DOHH2 (cell line): ENCODE results near the gene AXIN1.

ENCODE experiments used
- EZH2phosphoT487 ChIP-seq: fragments of 200-600 bp; sonication (generic); IDR thresholded peaks from 2 replicates; pipeline ENCODE4 v1.6.1; 2017; ENCODE audit warnings: borderline replicate concordance, mild to moderate bottlenecking, antibody characterized with exemption, low read length, moderate library complexity, mixed read lengths
- TF ChIP-seq, protein P1 (sequence below): fragments of 200-600 bp; sonication (generic); IDR thresholded peaks from one replicate; pipeline ENCODE4 v1.5.1; 2014; ENCODE audit warnings: antibody characterized with exemption, mild to moderate bottlenecking, low read depth, low read length; ENCODE audit not compliant: poor library complexity, severe bottlenecking

DNA sequence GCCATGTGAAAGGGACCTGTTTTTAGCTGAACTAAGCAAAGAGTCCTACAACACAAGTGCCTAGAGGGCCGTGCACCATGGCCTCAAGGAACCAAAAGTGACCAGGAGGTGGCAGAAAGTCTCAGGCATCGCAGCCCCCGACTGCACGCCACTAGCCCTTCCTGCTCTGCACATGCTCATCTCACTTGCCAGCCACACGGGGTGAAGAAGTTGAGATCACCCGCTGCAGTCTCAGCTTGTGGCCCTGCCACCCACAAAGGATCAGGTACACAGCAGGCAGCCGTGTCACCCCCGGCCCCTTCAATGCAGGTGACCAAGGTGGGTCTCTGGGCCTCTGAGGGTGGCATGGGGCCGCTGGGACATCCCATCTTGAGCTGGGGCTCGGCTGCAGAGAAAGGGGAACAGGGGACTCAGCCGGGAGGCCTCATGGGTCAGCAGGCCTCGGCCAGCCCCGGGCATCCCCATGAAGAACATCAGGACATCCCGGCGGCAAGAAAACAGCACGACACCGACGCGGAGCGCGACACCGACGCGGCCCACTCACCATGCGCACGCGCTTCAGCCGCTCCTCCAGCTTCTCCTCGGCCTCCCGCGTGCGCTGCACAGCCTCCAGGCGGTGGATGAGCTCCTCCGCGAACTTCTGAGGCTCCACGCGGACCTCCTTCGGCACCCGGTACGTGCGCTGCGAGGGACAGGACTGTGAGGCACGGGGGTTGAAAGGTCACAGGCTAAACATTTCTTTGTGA, 48.6 kb downstream of the AXIN1 start:
- TF ChIP-seq, protein P1, sequence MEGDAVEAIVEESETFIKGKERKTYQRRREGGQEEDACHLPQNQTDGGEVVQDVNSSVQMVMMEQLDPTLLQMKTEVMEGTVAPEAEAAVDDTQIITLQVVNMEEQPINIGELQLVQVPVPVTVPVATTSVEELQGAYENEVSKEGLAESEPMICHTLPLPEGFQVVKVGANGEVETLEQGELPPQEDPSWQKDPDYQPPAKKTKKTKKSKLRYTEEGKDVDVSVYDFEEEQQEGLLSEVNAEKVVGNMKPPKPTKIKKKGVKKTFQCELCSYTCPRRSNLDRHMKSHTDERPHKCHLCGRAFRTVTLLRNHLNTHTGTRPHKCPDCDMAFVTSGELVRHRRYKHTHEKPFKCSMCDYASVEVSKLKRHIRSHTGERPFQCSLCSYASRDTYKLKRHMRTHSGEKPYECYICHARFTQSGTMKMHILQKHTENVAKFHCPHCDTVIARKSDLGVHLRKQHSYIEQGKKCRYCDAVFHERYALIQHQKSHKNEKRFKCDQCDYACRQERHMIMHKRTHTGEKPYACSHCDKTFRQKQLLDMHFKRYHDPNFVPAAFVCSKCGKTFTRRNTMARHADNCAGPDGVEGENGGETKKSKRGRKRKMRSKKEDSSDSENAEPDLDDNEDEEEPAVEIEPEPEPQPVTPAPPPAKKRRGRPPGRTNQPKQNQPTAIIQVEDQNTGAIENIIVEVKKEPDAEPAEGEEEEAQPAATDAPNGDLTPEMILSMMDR: no peak
- no peak for TF ChIP-seq EZH2phosphoT487
